HepG2 (cell line): ENCODE measurements around the gene TNFAIP2. TPM values are rescaled to one million over a fixed set of nuclear protein-coding genes. Genes with fewer than 3 reads are reported as not detected.

ENCODE experiments used
- ADNP ChIP-seq: sonication (generic); formaldehyde crosslinking; IDR thresholded peaks from 2 replicates; pipeline ENCODE4 v1.4.0; 2020; ENCODE audit warnings: missing genetic modification reagents
- EP300 ChIP-seq, 3 experiments: sonication (generic) in 1 of 3; formaldehyde crosslinking in 1 of 3; IDR thresholded peaks; 2 replicates each; pipeline versions ENCODE4 v1.5.1 to v1.6.1; 2011 to 2020; ENCODE audit warnings: low read depth in 2 of 3, low read length in 2 of 3, borderline replicate concordance in 1 of 3, improper control_type of control experiment in 1 of 3, mild to moderate bottlenecking in 1 of 3, missing genetic modification reagents in 1 of 3, moderate library complexity in 1 of 3
- GLI4 ChIP-seq: sonication (generic); formaldehyde crosslinking; IDR thresholded peaks from 2 replicates; pipeline ENCODE4 v1.5.1; 2020; ENCODE audit warnings: missing genetic modification reagents, mild to moderate bottlenecking, moderate library complexity, borderline replicate concordance
- HES4 ChIP-seq: sonication (generic); formaldehyde crosslinking; IDR thresholded peaks from 2 replicates; pipeline ENCODE4 v1.9.0; 2021; ENCODE audit warnings: mild to moderate bottlenecking, missing genetic modification reagents, borderline replicate concordance
- IKZF4 ChIP-seq: sonication (generic); formaldehyde crosslinking; IDR thresholded peaks from 2 replicates; pipeline ENCODE4 v1.5.1; 2020; ENCODE audit warnings: borderline replicate concordance, mild to moderate bottlenecking, low read depth, missing genetic modification reagents; ENCODE audit errors: not compliant biosample characterization
- JUND ChIP-seq: sonication (generic); formaldehyde crosslinking; IDR thresholded peaks from 2 replicates; pipeline ENCODE4 v1.8.0; 2022; ENCODE audit warnings: mild to moderate bottlenecking, missing genetic modification reagents
- NFIC ChIP-seq: IDR thresholded peaks from 2 replicates; pipeline ENCODE4 v1.6.1; 2012; ENCODE audit warnings: mild to moderate bottlenecking, low read length, inconsistent platforms
- NR2F6 ChIP-seq, 2 experiments: IDR thresholded peaks; 2 replicates each; pipeline ENCODE4 v1.6.1; 2016; ENCODE audit warnings: antibody characterized with exemption in 1 of 2, mild to moderate bottlenecking in 1 of 2
- POGZ ChIP-seq: sonication (generic); formaldehyde crosslinking; IDR thresholded peaks from 2 replicates; pipeline ENCODE4 v1.4.0; 2020; ENCODE audit warnings: mild to moderate bottlenecking, missing genetic modification reagents
- REXO4 ChIP-seq: sonication (generic); formaldehyde crosslinking; IDR thresholded peaks from 2 replicates; pipeline ENCODE4 v1.8.0; 2022; ENCODE audit warnings: missing genetic modification reagents, mild to moderate bottlenecking, borderline replicate concordance
- RFXANK ChIP-seq: IDR thresholded peaks from 2 replicates; pipeline ENCODE4 v1.6.1; 2016
- SIN3A ChIP-seq: IDR thresholded peaks from 2 replicates; pipeline ENCODE4 v1.6.1; 2011; ENCODE audit warnings: low read depth, mild to moderate bottlenecking, control low read depth, low read length, borderline replicate concordance
- SOX13 ChIP-seq, 3 experiments: fragments of 450-650 bp in 1 of 3; sonication (generic) in 1 of 3; formaldehyde crosslinking in 1 of 3; IDR thresholded peaks in 2 of 3; conservative IDR thresholded peaks in 1 of 3; 2 replicates each; pipeline versions ENCODE4 v1.5.0 to v1.6.1; 2016 to 2020; ENCODE audit warnings: antibody characterized with exemption in 1 of 3, mild to moderate bottlenecking in 1 of 3, missing compliant biosample characterization in 1 of 3, missing genetic modification reagents in 1 of 3, moderate library complexity in 1 of 3
- TBP ChIP-seq: sonication (generic); formaldehyde crosslinking; IDR thresholded peaks from 2 replicates; pipeline ENCODE4 v1.5.0; 2020; ENCODE audit warnings: missing genetic modification reagents
- TCF7L2 ChIP-seq: IDR thresholded peaks from 2 replicates; pipeline ENCODE4 v1.6.1; 2011; ENCODE audit warnings: mild to moderate bottlenecking, low read depth, low read length, moderate library complexity
- YY1 ChIP-seq: IDR thresholded peaks from 2 replicates; pipeline ENCODE4 v1.6.1; 2011; ENCODE audit warnings: low read length, low read depth, moderate library complexity, mild to moderate bottlenecking; ENCODE audit not compliant: insufficient read depth, insufficient replicate concordance
- ZKSCAN1 ChIP-seq: fragments of 150-350 bp; IDR thresholded peaks from 2 replicates; pipeline ENCODE4 v1.6.1; 2014; ENCODE audit warnings: low read length
- ZKSCAN8 ChIP-seq: IDR thresholded peaks from 2 replicates; pipeline ENCODE4 v1.6.1; 2016; ENCODE audit warnings: borderline replicate concordance, missing genetic modification reagents, missing compliant biosample characterization
- ZNF232 ChIP-seq: sonication (generic); formaldehyde crosslinking; IDR thresholded peaks from 2 replicates; pipeline ENCODE4 v1.4.0; 2020; ENCODE audit warnings: missing genetic modification reagents, borderline replicate concordance
- ZNF83 ChIP-seq: sonication (generic); formaldehyde crosslinking; IDR thresholded peaks from 2 replicates; pipeline ENCODE4 v1.4.0; 2020; ENCODE audit warnings: missing genetic modification reagents, mild to moderate bottlenecking, borderline replicate concordance
- ZSCAN31 ChIP-seq: sonication (generic); formaldehyde crosslinking; IDR thresholded peaks from 2 replicates; pipeline ENCODE4 v1.5.0; 2020; ENCODE audit warnings: low read depth, mild to moderate bottlenecking, missing genetic modification reagents
- polyA plus RNA-seq, 8 experiments: library from polyadenylated mRNA; depleted of rRNA in 3 of 8; stranded (reverse) in 7 of 8; unstranded in 1 of 8; fragments of >200 nt; fragmentation: Illumina TruSeq in 4 of 8; extraction: Trizol in 4 of 8; gene quantifications; 2 replicates each; pipeline versions ENCODE4 v1.2.1 to v1.2.3, GENCODE V29; 2011 to 2016; ENCODE audit warnings: low read depth in 4 of 8, missing spikeins in 1 of 8, mixed read lengths in 1 of 8; ENCODE audit not compliant: insufficient read depth in 1 of 8
- total RNA-seq, 5 experiments: library from RNA; depleted of rRNA; stranded (reverse); fragments of >200 nt; fragmentation: Illumina TruSeq; extraction: Trizol; gene quantifications; 2 replicates each; pipeline ENCODE4 v1.2.3, GENCODE V29; 2016; ENCODE audit warnings: low read depth in 1 of 5
- TF ChIP-seq, protein P1 (sequence below): sonication (generic); formaldehyde crosslinking; IDR thresholded peaks from 2 replicates; pipeline ENCODE4 v1.5.1; 2020; ENCODE audit warnings: mild to moderate bottlenecking, moderate library complexity, missing genetic modification reagents
- TF ChIP-seq, protein P2 (sequence below): sonication (generic); formaldehyde crosslinking; IDR thresholded peaks from 2 replicates; pipeline ENCODE4 v1.4.0; 2020; ENCODE audit warnings: missing genetic modification reagents
- TF ChIP-seq, protein P3 (sequence below): sonication (generic); formaldehyde crosslinking; IDR thresholded peaks from 2 replicates; pipeline ENCODE4 v1.8.0; 2022; ENCODE audit warnings: missing genetic modification reagents, low read depth, mild to moderate bottlenecking, borderline replicate concordance

Gene TNFAIP2
- total and polyA plus RNA-seq, 2 of the 13 experiments (the other 11 are each of a cell fraction or from before 2014, with no cell fraction given), result 0.46 to 1.5 TPM

DNA sequence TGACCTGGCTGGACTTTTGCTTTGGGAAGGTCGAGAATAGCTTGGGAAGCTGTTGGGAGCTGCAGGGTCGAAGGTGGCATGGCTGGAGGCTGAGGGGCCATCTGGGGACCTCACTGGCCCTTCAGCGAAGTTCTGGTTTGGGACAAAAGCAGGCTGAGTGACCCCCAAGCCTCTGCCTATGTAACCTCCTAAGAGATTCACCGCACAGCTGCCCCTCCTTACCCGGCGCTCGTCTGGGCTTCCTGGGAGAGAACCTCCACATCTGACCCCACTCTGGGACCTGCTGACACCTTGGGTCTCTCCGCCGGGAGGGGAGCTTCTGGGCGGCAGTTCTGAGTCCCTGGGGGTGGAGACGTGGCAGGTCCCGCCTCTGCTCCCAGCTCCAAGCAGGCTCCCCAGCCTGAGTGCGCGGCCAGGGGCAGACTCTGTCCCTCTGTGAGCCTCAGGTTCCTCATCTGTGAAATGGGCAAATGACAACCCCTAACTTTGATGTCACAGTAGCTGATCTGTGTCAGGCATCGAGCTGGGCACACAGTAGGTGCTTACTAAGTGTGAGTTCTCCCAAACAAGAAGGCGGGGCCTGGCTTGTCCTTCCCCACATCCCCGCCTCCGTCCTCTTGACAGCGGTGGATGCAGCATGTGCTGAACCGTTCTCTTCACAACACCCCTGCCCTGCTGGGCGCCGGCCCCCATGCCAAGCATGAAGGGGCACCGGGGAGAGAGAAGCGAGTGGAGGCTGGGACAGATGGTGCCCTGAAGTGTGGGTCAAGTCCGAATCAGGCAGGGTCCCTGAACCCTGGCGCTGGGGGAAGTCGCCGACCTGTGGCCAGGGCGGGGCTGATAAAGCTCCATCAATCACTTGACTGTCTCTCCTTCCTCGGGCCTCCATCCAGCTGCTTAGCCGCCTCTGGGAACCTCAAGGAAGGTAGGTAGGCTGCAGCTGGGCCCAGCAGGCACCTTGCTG lies 25.0 kb upstream of the TNFAIP2 start (continued):
- TF ChIP-seq, protein P1, sequence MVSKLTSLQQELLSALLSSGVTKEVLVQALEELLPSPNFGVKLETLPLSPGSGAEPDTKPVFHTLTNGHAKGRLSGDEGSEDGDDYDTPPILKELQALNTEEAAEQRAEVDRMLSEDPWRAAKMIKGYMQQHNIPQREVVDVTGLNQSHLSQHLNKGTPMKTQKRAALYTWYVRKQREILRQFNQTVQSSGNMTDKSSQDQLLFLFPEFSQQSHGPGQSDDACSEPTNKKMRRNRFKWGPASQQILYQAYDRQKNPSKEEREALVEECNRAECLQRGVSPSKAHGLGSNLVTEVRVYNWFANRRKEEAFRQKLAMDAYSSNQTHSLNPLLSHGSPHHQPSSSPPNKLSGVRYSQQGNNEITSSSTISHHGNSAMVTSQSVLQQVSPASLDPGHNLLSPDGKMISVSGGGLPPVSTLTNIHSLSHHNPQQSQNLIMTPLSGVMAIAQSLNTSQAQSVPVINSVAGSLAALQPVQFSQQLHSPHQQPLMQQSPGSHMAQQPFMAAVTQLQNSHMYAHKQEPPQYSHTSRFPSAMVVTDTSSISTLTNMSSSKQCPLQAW, result peak; percentile 25; the same call in 1 of the 2 replicates
- TF ChIP-seq RFXANK (CRISPR knock-in tag) (no peak), EP300 (IDR thresholded peaks at IDR 0.05; ENCODE audit: low read depth in 2 of 2, low read length in 2 of 2) (peak in 1 of 2 experiments; percentile 13; a peak in 1 of 4 replicates), EP300 (CRISPR knock-in tag; IDR thresholded peaks at IDR 0.05; ENCODE audit: borderline replicate concordance) (no peak), GLI4 (no peak), TCF7L2 (no peak), HES4 (CRISPR knock-in tag) (no peak), ZKSCAN8 (CRISPR knock-in tag) (0 out of 2 replicates have a peak, but pooled peaks have one; percentile 36), ADNP (CRISPR knock-in tag) (peak; percentile 83), ZNF83 (CRISPR knock-in tag) (0 out of 2 replicates have a peak, but pooled peaks have one; percentile 26), ZNF232 (CRISPR knock-in tag) (peak; percentile 34; the same call in 1 of the 2 replicates), TBP (no peak), ZSCAN31 (CRISPR knock-in tag) (no peak), IKZF4 (CRISPR knock-in tag) (peak; percentile 5), POGZ (CRISPR knock-in tag) (no peak), REXO4 (CRISPR knock-in tag) (no peak), SIN3A (peak; percentile 36; the same call in 1 of the 2 replicates), NR2F6 (IDR thresholded peaks at IDR 0.05) (no peak), NR2F6 (CRISPR knock-in tag; IDR thresholded peaks at IDR 0.05) (peak; percentile 35; the same call in 1 of the 2 replicates), YY1 (no peak), NFIC (no peak), ZKSCAN1 (peak; percentile 65; the same call in 1 of the 2 replicates), SOX13 (IDR thresholded peaks at IDR 0.05) (no peak), SOX13 (CRISPR knock-in tag; conservative IDR thresholded peaks at IDR 0.05 in 1 of 2, IDR thresholded peaks at IDR 0.05 in 1 of 2) (0 out of 4 replicates have a peak, but pooled peaks of 1 of the 2 experiments have one; percentile 7), JUND (CRISPR knock-in tag) (no peak)
- TF ChIP-seq, protein P2, sequence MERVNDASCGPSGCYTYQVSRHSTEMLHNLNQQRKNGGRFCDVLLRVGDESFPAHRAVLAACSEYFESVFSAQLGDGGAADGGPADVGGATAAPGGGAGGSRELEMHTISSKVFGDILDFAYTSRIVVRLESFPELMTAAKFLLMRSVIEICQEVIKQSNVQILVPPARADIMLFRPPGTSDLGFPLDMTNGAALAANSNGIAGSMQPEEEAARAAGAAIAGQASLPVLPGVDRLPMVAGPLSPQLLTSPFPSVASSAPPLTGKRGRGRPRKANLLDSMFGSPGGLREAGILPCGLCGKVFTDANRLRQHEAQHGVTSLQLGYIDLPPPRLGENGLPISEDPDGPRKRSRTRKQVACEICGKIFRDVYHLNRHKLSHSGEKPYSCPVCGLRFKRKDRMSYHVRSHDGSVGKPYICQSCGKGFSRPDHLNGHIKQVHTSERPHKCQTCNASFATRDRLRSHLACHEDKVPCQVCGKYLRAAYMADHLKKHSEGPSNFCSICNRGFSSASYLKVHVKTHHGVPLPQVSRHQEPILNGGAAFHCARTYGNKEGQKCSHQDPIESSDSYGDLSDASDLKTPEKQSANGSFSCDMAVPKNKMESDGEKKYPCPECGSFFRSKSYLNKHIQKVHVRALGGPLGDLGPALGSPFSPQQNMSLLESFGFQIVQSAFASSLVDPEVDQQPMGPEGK (CRISPR knock-in tag), result no peak
- TF ChIP-seq, protein P3, sequence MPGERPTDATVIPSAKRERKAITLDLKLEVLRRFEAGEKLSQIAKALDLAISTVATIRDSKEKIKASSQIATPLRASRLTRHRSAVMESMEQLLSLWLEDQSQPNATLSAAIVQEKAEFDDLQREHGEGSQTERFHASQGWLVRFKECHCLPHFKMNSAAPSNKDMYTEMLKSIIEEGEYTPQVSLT (CRISPR knock-in tag), result no peak
